Liver (tissue), 3 donors: ENCODE data around the gene ABHD2.

ENCODE experiments used
- CTCF ChIP-seq: fragments of 150-350 bp; IDR thresholded peaks from 2 replicates; pipeline ENCODE4 v1.5.1; 2017; ENCODE audit warnings: improper control_type of control experiment, low read depth, low read length; ENCODE audit not compliant: missing input control
- JUND ChIP-seq, 2 donors: IDR thresholded peaks; 2 replicates each; pipeline ENCODE4 v1.6.1; 2016; ENCODE audit warnings: antibody characterized with exemption in 2 of 2
- MAX ChIP-seq: IDR thresholded peaks from 2 replicates; pipeline ENCODE4 v1.6.1; 2016; ENCODE audit warnings: antibody characterized with exemption
- RAD21 ChIP-seq, 2 donors: IDR thresholded peaks; 2 replicates each; pipeline ENCODE4 v1.6.1; 2016; ENCODE audit warnings: antibody characterized with exemption in 2 of 2, mild to moderate bottlenecking in 2 of 2
- TAF1 ChIP-seq: conservative IDR thresholded peaks from 2 replicates; pipeline ENCODE4 v1.6.1; 2016; ENCODE audit warnings: antibody characterized with exemption, mild to moderate bottlenecking
- donor health status: healthy.
- donor health status: healthy.

- no peak for TF ChIP-seq CTCF
- no peak for TF ChIP-seq RAD21 (IDR thresholded peaks at IDR 0.05)
- TF ChIP-seq JUND (IDR thresholded peaks at IDR 0.05): no peak
- no peak for TF ChIP-seq TAF1
- TF ChIP-seq MAX: no peak
Observed at GRCh38 chr15:89114990-89115389, 26.7 kb downstream of the ABHD2 start.
